Gastrocnemius medialis (tissue), 4 donors: ENCODE measurements around the gene LRRIQ3.

Experiments used
- POLR2A ChIP-seq, 2 donors: fragments of 450-650 bp; IDR thresholded peaks; one replicate each; pipeline ENCODE4 v1.6.1; 2017; ENCODE audit warnings: antibody characterized with exemption in 2 of 2, mild to moderate bottlenecking in 2 of 2, moderate library complexity in 2 of 2
- TF ChIP-seq, protein P1 (sequence below), 5 experiments: fragments of 450-650 bp in 3 of 5; fragments of 200-600 bp in 2 of 5; sonication (generic) in 2 of 5; IDR thresholded peaks in 4 of 5; conservative IDR thresholded peaks in 1 of 5; 1 replicate in 4 of 5; 2 replicates in 1 of 5; pipeline ENCODE4 v1.5.1; 2016 to 2019; ENCODE audit warnings: antibody characterized with exemption in 5 of 5, mild to moderate bottlenecking in 3 of 5, moderate library complexity in 3 of 5

GRCh38 chr1:74057719-74058118 is 140.3 kb downstream of the LRRIQ3 start:
- TF ChIP-seq, protein P1, sequence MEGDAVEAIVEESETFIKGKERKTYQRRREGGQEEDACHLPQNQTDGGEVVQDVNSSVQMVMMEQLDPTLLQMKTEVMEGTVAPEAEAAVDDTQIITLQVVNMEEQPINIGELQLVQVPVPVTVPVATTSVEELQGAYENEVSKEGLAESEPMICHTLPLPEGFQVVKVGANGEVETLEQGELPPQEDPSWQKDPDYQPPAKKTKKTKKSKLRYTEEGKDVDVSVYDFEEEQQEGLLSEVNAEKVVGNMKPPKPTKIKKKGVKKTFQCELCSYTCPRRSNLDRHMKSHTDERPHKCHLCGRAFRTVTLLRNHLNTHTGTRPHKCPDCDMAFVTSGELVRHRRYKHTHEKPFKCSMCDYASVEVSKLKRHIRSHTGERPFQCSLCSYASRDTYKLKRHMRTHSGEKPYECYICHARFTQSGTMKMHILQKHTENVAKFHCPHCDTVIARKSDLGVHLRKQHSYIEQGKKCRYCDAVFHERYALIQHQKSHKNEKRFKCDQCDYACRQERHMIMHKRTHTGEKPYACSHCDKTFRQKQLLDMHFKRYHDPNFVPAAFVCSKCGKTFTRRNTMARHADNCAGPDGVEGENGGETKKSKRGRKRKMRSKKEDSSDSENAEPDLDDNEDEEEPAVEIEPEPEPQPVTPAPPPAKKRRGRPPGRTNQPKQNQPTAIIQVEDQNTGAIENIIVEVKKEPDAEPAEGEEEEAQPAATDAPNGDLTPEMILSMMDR (IDR thresholded peaks at IDR 0.05 in 4 of 5, conservative IDR thresholded peaks at IDR 0.05 in 1 of 5), result no peak
- TF ChIP-seq POLR2A (IDR thresholded peaks at IDR 0.05), result no peak
